GM20000 (cell line): Measurements from ENCODE around the gene PALD1.

Experiments used
- DNase-seq: peaks from one replicate; pipeline ENCODE4 v3.0.0; 2012; ENCODE audit warnings: low spot score
- CTCF ChIP-seq: IDR thresholded peaks from 2 replicates; pipeline ENCODE4 v1.5.1; 2012; ENCODE audit warnings: mild to moderate bottlenecking, control low read depth; ENCODE audit errors: extremely low read depth, missing control alignments

PALD1 gene

GRCh38 chr10:70523057-70523456 lies 44.5 kb downstream of the PALD1 start:
- TF ChIP-seq CTCF: no peak
- DNase-seq: no peak

- no peak for DNase-seq
- TF ChIP-seq CTCF: no peak
Observed at GRCh38 chr10:70523549-70523948, 45.0 kb downstream of the PALD1 start.

- DNase-seq: no peak
- no peak for TF ChIP-seq CTCF
Observed at GRCh38 chr10:70528314-70528713, 49.7 kb downstream of the PALD1 start.

GRCh38 chr10:70528741-70529362 lies 50.3 kb downstream of the PALD1 start:
- DNase-seq: no peak
- TF ChIP-seq CTCF: no peak

GRCh38 chr10:70529848-70530247 lies 51.3 kb downstream of the PALD1 start:
- TF ChIP-seq CTCF: no peak
- DNase-seq: no peak

- TF ChIP-seq CTCF: no peak
- no peak for DNase-seq
Observed at GRCh38 chr10:70530315-70530714, 51.7 kb downstream of the PALD1 start.

GRCh38 chr10:70532554-70533188 lies 54.1 kb downstream of the PALD1 start:
- no peak for TF ChIP-seq CTCF
- DNase-seq: no peak
